Stomach (tissue), 9 donors: ENCODE data around the gene TXN2. TPM values are rescaled to one million over a fixed set of nuclear protein-coding genes. Genes with fewer than 3 reads are reported as not detected.

Experiments used
- DNase-seq, 2 donors: peaks; one replicate each; pipeline versions ENCODE4 v3.0.0 to v3.0.0-alpha.2; 2013 to 2019
- H3K27ac ChIP-seq, 5 donors: fragments of 200-600 bp in 4 of 5; sonication (generic) in 4 of 5; one replicate each; pipeline ENCODE4 v1.5.1; 2013 to 2019; ENCODE audit warnings: mild to moderate bottlenecking in 1 of 5, moderate library complexity in 1 of 5
- H3K27me3 ChIP-seq, 3 donors: fragments of 200-600 bp; sonication (generic); one replicate each; pipeline ENCODE4 v1.5.1; 2017 to 2019; ENCODE audit warnings: mixed run types in 1 of 3
- H3K36me3 ChIP-seq, 4 donors: fragments of 200-600 bp; sonication (generic); 1 replicate in 3 of 4; 2 replicates in 1 of 4; pipeline ENCODE4 v1.5.1; 2016 to 2019
- H3K4me1 ChIP-seq, 4 donors: fragments of 200-600 bp; sonication (generic); one replicate each; pipeline ENCODE4 v1.5.1; 2016 to 2019
- H3K4me3 ChIP-seq, 4 donors: fragments of 200-600 bp; sonication (generic) in 3 of 4; one replicate each; pipeline ENCODE4 v1.5.1; 2016 to 2019; ENCODE audit warnings: mild to moderate bottlenecking in 1 of 4
- H3K9me3 ChIP-seq, 4 donors: fragments of 200-600 bp; sonication (generic); one replicate each; pipeline ENCODE4 v1.5.1; 2016 to 2019
- CTCF ChIP-seq, 7 experiments: fragments of 450-650 bp in 4 of 7; fragments of 200-600 bp in 3 of 7; sonication (generic) in 3 of 7; IDR thresholded peaks; one replicate each; pipeline ENCODE4 v1.5.1; 2016 to 2019; ENCODE audit warnings: antibody characterized with exemption in 7 of 7, control low read depth in 2 of 7, mild to moderate bottlenecking in 1 of 7
- EP300 ChIP-seq: sonication (generic); formaldehyde crosslinking; IDR thresholded peaks from one replicate; pipeline ENCODE4 v1.6.1; 2017; ENCODE audit warnings: antibody characterized with exemption
- POLR2A ChIP-seq, 4 donors: fragments of 450-650 bp; IDR thresholded peaks; one replicate each; pipeline ENCODE4 v1.6.1; 2016; ENCODE audit warnings: antibody characterized with exemption in 4 of 4, control low read depth in 2 of 4, mild to moderate bottlenecking in 1 of 4, moderate library complexity in 1 of 4
- POLR2AphosphoS5 ChIP-seq, 3 donors: sonication (generic); formaldehyde crosslinking; IDR thresholded peaks; one replicate each; pipeline ENCODE4 v1.6.1; 2016; ENCODE audit warnings: antibody characterized with exemption in 3 of 3
- WGBS, 5 donors: extraction: QIAGEN DNeasy Blood & Tissue Kit in 3 of 5; methylation state at CpG; one replicate each; pipeline versions ENCODE4 v1.1.5 to v1.1.7; 2013 to 2018; 5-methylcytosine and 5-hydroxymethylcytosine counted together
- intact Hi-C: fragments of 100-400 bp; cut with DNase I; formaldehyde crosslinking; loops from one replicate; pipeline ENCODE4 v1.15.1; 2023; ENCODE audit warnings: low total_unique reads
- polyA plus RNA-seq, 3 donors: library from polyadenylated mRNA; stranded (reverse); fragments of 200-250 nt; gene quantifications; one replicate each; pipeline ENCODE4 v1.2.3, GENCODE V29; 2013
- total RNA-seq, 5 donors: library from RNA; depleted of rRNA; stranded (reverse); fragments of >200 nt; gene quantifications; one replicate each; pipeline versions ENCODE4 v1.1.0 to v1.2.3, GENCODE V29; 2014 to 2016
- donor health status: healthy with polysubstance abuse.
- donor health status: Bipolar disorder and iron deficiency.
- donor health status: healthy.

The TXN2 gene
- total and polyA plus RNA-seq, 8 donors, result 7.0 to 279 (median 89.3) TPM

DNA sequence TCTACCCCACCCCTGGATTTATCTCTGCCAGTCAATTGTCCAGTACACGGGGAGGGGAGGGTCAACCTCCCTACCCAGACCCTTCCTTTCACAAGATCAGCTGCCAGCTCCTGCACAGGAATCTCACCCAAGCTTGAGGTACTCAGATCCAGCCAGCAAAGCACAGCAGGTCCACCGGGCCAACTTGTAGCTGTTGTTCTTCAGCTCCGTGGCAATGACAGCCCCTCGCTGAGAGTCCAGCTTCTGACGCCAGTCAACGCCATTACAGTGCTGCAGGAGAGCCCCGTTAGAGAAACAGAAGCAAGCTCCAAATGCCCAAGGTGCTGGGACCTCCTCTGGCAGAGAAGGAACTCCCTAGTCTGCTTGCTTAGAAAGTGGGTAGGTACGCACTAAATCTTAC, 30.9 kb upstream of the TXN2 start:
- no peak overlapping the region for H3K27ac ChIP-seq
- intact Hi-C loops, result no loop called here
- WGBS, 5 donors, result 90 to 94% (median 93%) methylated on average over 8 of the region's 8 CpGs
- peaks cover 68 to 77% (median 74%) of the 10 kb centered on the region in 4 donors for H3K36me3 ChIP-seq
- no peak for DNase-seq
- TF ChIP-seq EP300, result no peak
- no peak for TF ChIP-seq POLR2AphosphoS5 (IDR thresholded peaks at IDR 0.05)
- TF ChIP-seq CTCF (IDR thresholded peaks at IDR 0.05), result no peak
- TF ChIP-seq POLR2A (IDR thresholded peaks at IDR 0.05), result no peak
- no peaks in the 10 kb centered on the region for H3K27me3 ChIP-seq
- H3K9me3 ChIP-seq, result no peaks in the 10 kb centered on the region
- no peak overlapping the region for H3K4me3 ChIP-seq
- H3K4me1 ChIP-seq, result peaks cover 2 to 18% (median 8%) of the 10 kb centered on the region in 4 donors

GRCh38 chr22:36510966-36511881, 29.8 kb upstream of the TXN2 start:
- WGBS, 5 donors, result 63 to 69% (median 64%) methylated on average over 17 of the region's 17 CpGs
- Histone ChIP-seq H3K9me3 (no peaks in the 10 kb centered on the region), H3K27ac (peak overlapping the region in 2 of 5 donors; percentile 42 to 47), H3K4me3 (no peak overlapping the region), H3K27me3 (no peaks in the 10 kb centered on the region), H3K4me1 (peaks cover 12 to 27% (median 17%) of the 10 kb centered on the region in 4 donors), H3K36me3 (peaks cover 57 to 66% (median 63%) of the 10 kb centered on the region in 4 donors)
- peak in 1 of 2 donors; percentile 81 for DNase-seq
- TF ChIP-seq CTCF (IDR thresholded peaks at IDR 0.05), result peak in 5 of 7 experiments; percentile 7 to 66 (median 50)
- no peak for TF ChIP-seq POLR2A (IDR thresholded peaks at IDR 0.05)
- intact Hi-C loops, result no loop called here

DNA sequence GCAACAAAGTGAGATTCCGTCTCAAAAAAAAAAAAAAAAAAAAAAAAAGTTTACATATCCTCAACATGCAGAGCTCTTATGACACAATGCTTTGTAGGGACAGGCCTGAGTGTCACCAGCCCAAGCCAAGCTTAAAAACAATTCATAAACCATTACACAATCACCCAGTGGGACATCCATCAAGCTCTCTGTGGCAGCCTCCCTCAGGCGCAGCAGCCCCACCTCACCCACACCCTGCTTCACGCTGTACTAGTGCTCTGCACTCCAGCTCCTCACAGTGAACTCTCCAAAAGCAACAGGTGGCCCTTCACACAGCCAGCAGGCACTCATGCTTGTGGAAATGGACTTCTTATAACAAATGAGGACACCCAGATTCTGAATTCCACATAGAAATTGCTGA, 28.9 kb upstream of the TXN2 start:
- peak in 1 of 2 donors; percentile 38 for DNase-seq
- Histone ChIP-seq H3K36me3 (peaks cover 48 to 57% (median 55%) of the 10 kb centered on the region in 4 donors), H3K27ac (peak overlapping the region in 2 of 5 donors; percentile 42 to 47), H3K9me3 (no peaks in the 10 kb centered on the region), H3K4me3 (no peak overlapping the region), H3K4me1 (peaks cover 18 to 36% (median 25%) of the 10 kb centered on the region in 4 donors), H3K27me3 (no peaks in the 10 kb centered on the region)
- 69 to 87% (median 75%) methylated on average over 2 to 3 of the region's 3 CpGs for WGBS, 5 donors
- intact Hi-C loops, result no loop called here
- TF ChIP-seq POLR2AphosphoS5 (IDR thresholded peaks at IDR 0.05) (no peak), EP300 (no peak), POLR2A (IDR thresholded peaks at IDR 0.05) (no peak), CTCF (IDR thresholded peaks at IDR 0.05) (no peak)

DNA sequence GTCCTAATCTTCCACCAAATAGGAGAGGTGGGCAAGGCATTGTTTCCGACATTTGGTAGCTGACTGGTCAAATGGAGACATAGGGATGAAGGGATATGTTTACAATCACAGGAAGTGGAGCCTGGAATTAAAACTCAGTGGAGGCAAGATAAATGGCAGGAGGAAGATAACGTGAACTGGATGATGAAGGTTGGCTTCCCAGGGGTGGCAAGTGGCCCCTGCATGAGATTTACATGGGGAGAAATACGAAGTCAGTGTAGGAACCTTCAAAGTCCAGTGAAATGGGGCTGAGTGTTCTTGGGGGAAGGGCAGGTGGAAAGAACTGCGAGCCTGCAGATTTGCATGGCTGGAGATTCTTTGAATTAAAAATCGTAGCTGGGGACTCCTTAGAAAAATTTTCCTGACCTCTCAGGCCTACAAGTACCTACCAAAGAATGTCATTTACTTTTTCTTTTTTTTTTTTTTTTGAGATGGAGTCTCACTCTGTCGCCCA, 26.1 kb upstream of the TXN2 start:
- Histone ChIP-seq H3K4me1 (peaks cover 18 to 45% (median 35%) of the 10 kb centered on the region in 4 donors), H3K27me3 (no peaks in the 10 kb centered on the region), H3K9me3 (no peaks in the 10 kb centered on the region), H3K36me3 (peaks cover 21 to 44% (median 33%) of the 10 kb centered on the region in 4 donors), H3K4me3 (peak overlapping the region; percentile 56 to 69 (median 62)), H3K27ac (peak overlapping the region; percentile 77 to 88 (median 80))
- intact Hi-C loops, result no loop called here
- DNase-seq, result no peak
- 83 to 89% (median 86%) methylated on average over 6 of the region's 6 CpGs for WGBS, 5 donors
- TF ChIP-seq EP300 (no peak), POLR2A (IDR thresholded peaks at IDR 0.05) (no peak), POLR2AphosphoS5 (IDR thresholded peaks at IDR 0.05) (no peak), CTCF (IDR thresholded peaks at IDR 0.05) (no peak)
